CD4-positive, CD25-positive, alpha-beta regulatory T cell (primary cell): ENCODE results near the gene TUBA8. TPM values are rescaled to one million over a fixed set of nuclear protein-coding genes. Genes with fewer than 3 reads are reported as not detected.

Experiments used
- ATAC-seq, 2 donors: fragments of 150-1000 bp; cut with Tn5 transposase; one replicate each; pipeline ENCODE4 v1.10.0; 2021; ENCODE audit warnings: low read depth in 2 of 2, moderate number of reproducible peaks in 2 of 2, moderate library complexity in 1 of 2
- DNase-seq, 3 donors: peaks; one replicate each; pipeline versions ENCODE4 v3.0.0 to v3.0.0-alpha.2; 2012 to 2022; ENCODE audit warnings: mixed read lengths in 1 of 3
- H3K27ac ChIP-seq: one replicate; pipeline ENCODE4 v1.7.0; 2013; ENCODE audit warnings: mild to moderate bottlenecking, low read length; ENCODE audit not compliant: insufficient read depth, poor library complexity, severe bottlenecking
- H3K27me3 ChIP-seq: one replicate; pipeline ENCODE4 v1.7.0; 2013; ENCODE audit warnings: low read length; ENCODE audit not compliant: control insufficient read depth, insufficient read depth
- H3K36me3 ChIP-seq: one replicate; pipeline ENCODE4 v1.7.0; 2013; ENCODE audit warnings: mild to moderate bottlenecking, low read length, moderate library complexity; ENCODE audit not compliant: control insufficient read depth, insufficient read depth
- H3K4me1 ChIP-seq: 2 replicates; pipeline ENCODE4 v1.7.0; 2013; ENCODE audit warnings: mild to moderate bottlenecking, low read length; ENCODE audit not compliant: insufficient read depth, control insufficient read depth, poor library complexity, severe bottlenecking
- H3K4me3 ChIP-seq: one replicate; pipeline ENCODE4 v1.7.0; 2013; ENCODE audit warnings: low read depth, mild to moderate bottlenecking, low read length, moderate library complexity
- H3K9me3 ChIP-seq, 2 experiments: 1 replicate in 1 of 2; 2 replicates in 1 of 2; pipeline ENCODE4 v1.7.0; 2013; ENCODE audit warnings: low read length in 2 of 2, mild to moderate bottlenecking in 1 of 2, moderate library complexity in 1 of 2; ENCODE audit not compliant: control insufficient read depth in 2 of 2
- H3K27ac Mint-ChIP-seq, 3 donors: one replicate each; pipeline ENCODE4 v1.8.0; 2020 to 2022; ENCODE audit warnings: mild to moderate bottlenecking in 3 of 3, mixed read lengths in 3 of 3, moderate library complexity in 2 of 3
- H3K27me3 Mint-ChIP-seq: one replicate; pipeline ENCODE4 v1.8.0; 2022; ENCODE audit warnings: mild to moderate bottlenecking, mixed read lengths
- H3K36me3 Mint-ChIP-seq: one replicate; pipeline ENCODE4 v1.8.0; 2020; ENCODE audit warnings: mixed read lengths
- H3K4me1 Mint-ChIP-seq, 4 donors: one replicate each; pipeline ENCODE4 v1.8.0; 2020 to 2022; ENCODE audit warnings: mixed read lengths in 4 of 4, mild to moderate bottlenecking in 1 of 4
- H3K4me3 Mint-ChIP-seq, 4 donors: one replicate each; pipeline ENCODE4 v1.8.0; 2020 to 2022; ENCODE audit warnings: mild to moderate bottlenecking in 4 of 4, mixed read lengths in 4 of 4, moderate library complexity in 3 of 4
- H3K9me3 Mint-ChIP-seq, 7 donors: one replicate each; pipeline ENCODE4 v1.8.0; 2020 to 2022; ENCODE audit warnings: mixed read lengths in 7 of 7, mild to moderate bottlenecking in 3 of 7, moderate library complexity in 2 of 7
- polyA plus RNA-seq, 4 donors: library from polyadenylated mRNA; unstranded; fragments of 300-500 nt; fragmentation: Illumina TruSeq; gene quantifications; one replicate each; pipeline ENCODE4 v1.2.3, GENCODE V29; 2021
- total RNA-seq: library from RNA; stranded (reverse); gene quantifications from one replicate; pipeline ENCODE4 v1.2.3, GENCODE V29; 2022

The TUBA8 gene
- total and polyA plus RNA-seq, 5 donors from 2014 or later, result 0.15 to 2.3 (median 0.30) TPM

GRCh38 chr22:18088825-18089568 lies 21.6 kb upstream of the TUBA8 start:
- ATAC-seq (no peak), DNase-seq (no peak)
- Histone ChIP-seq H3K27me3 (no peaks in the 10 kb centered on the region), H3K4me3 (no peak overlapping the region), H3K4me1 (peaks cover 8% of the 10 kb centered on the region), H3K36me3 (peaks cover 52% of the 10 kb centered on the region), H3K27ac (no peak overlapping the region), H3K9me3 (no peaks in the 10 kb centered on the region)
- Mint-ChIP-seq H3K27ac (peak overlapping the region in 1 of 3 donors; percentile 52), H3K27me3 (no peaks in the 10 kb centered on the region), H3K4me1 (peaks cover 0 to 22% (median 10%) of the 10 kb centered on the region in 4 donors), H3K9me3 (no peaks in the 10 kb centered on the region), H3K36me3 (peaks cover 29% of the 10 kb centered on the region), H3K4me3 (no peak overlapping the region)

- Mint-ChIP-seq H3K27me3 (no peaks in the 10 kb centered on the region), H3K4me1 (peaks cover 0 to 22% (median 10%) of the 10 kb centered on the region in 4 donors), H3K36me3 (peaks cover 29% of the 10 kb centered on the region), H3K4me3 (peak overlapping the region in 2 of 4 donors; percentile 38 to 69), H3K9me3 (no peaks in the 10 kb centered on the region), H3K27ac (peak overlapping the region in 1 of 3 donors; percentile 85)
- H3K4me1 ChIP-seq, result peaks cover 8% of the 10 kb centered on the region
- H3K27me3 ChIP-seq, result no peaks in the 10 kb centered on the region
- peaks cover 42% of the 10 kb centered on the region for H3K36me3 ChIP-seq
- H3K9me3 ChIP-seq, result no peaks in the 10 kb centered on the region
- no peak overlapping the region for H3K4me3 ChIP-seq
- H3K27ac ChIP-seq, result no peak overlapping the region
- ATAC-seq (no peak), DNase-seq (no peak)
These were observed 20.3 kb upstream of the TUBA8 start for GRCh38 chr22:18090286-18090685.

GRCh38 chr22:18091478-18091877 lies 19.1 kb upstream of the TUBA8 start:
- H3K4me1 ChIP-seq, result peaks cover 8% of the 10 kb centered on the region
- Mint-ChIP-seq H3K36me3 (peaks cover 33% of the 10 kb centered on the region), H3K27ac (peak overlapping the region; percentile 20 to 96 (median 72)), H3K27me3 (no peaks in the 10 kb centered on the region), H3K9me3 (no peaks in the 10 kb centered on the region), H3K4me3 (peak overlapping the region in 2 of 4 donors; percentile 53 to 85), H3K4me1 (peaks cover 0 to 22% (median 8%) of the 10 kb centered on the region in 4 donors)
- H3K36me3 ChIP-seq, result peaks cover 34% of the 10 kb centered on the region
- H3K9me3 ChIP-seq, result no peaks in the 10 kb centered on the region
- no peaks in the 10 kb centered on the region for H3K27me3 ChIP-seq
- DNase-seq (no peak), ATAC-seq (no peak)
- H3K4me3 ChIP-seq, result no peak overlapping the region
- peak overlapping the region; percentile 33 for H3K27ac ChIP-seq

GRCh38 chr22:18091916-18092526 lies 18.6 kb upstream of the TUBA8 start:
- DNase-seq (peak in 1 of 3 donors; percentile 56), ATAC-seq (peak in 1 of 2 donors; percentile 62)
- Histone ChIP-seq H3K4me1 (peaks cover 8% of the 10 kb centered on the region), H3K27me3 (no peaks in the 10 kb centered on the region), H3K36me3 (peaks cover 32% of the 10 kb centered on the region), H3K4me3 (no peak overlapping the region), H3K27ac (peak overlapping the region; percentile 33), H3K9me3 (no peaks in the 10 kb centered on the region)
- Mint-ChIP-seq H3K27me3 (no peaks in the 10 kb centered on the region), H3K4me3 (peak overlapping the region in 3 of 4 donors; percentile 53 to 85 (median 73)), H3K9me3 (no peaks in the 10 kb centered on the region), H3K36me3 (peaks cover 38% of the 10 kb centered on the region), H3K27ac (peak overlapping the region; percentile 20 to 96 (median 72)), H3K4me1 (peaks cover 0 to 22% (median 9%) of the 10 kb centered on the region in 4 donors)

- H3K27ac Mint-ChIP-seq, result no peak overlapping the region
- H3K36me3 ChIP-seq, result peaks cover 15% of the 10 kb centered on the region
These were observed 16.9 kb upstream of the TUBA8 start for GRCh38 chr22:18093661-18094060.

GRCh38 chr22:18095101-18095805 lies 15.4 kb upstream of the TUBA8 start:
- H3K27me3 ChIP-seq, result no peaks in the 10 kb centered on the region
- no peak overlapping the region for H3K4me3 Mint-ChIP-seq
- H3K4me3 ChIP-seq, result no peak overlapping the region
- H3K4me1 ChIP-seq, result peaks cover 8% of the 10 kb centered on the region
- H3K36me3 ChIP-seq, result peaks cover 14% of the 10 kb centered on the region
- no peaks in the 10 kb centered on the region for H3K27me3 Mint-ChIP-seq
- DNase-seq, result no peak
- no peaks in the 10 kb centered on the region for H3K9me3 Mint-ChIP-seq
- no peaks in the 10 kb centered on the region for H3K9me3 ChIP-seq
- ATAC-seq, result no peak
- H3K27ac ChIP-seq, result no peak overlapping the region
- peak overlapping the region in 2 of 3 donors; percentile 15 to 41 for H3K27ac Mint-ChIP-seq
- peaks cover 0 to 18% (median 7%) of the 10 kb centered on the region in 4 donors for H3K4me1 Mint-ChIP-seq
- H3K36me3 Mint-ChIP-seq, result peaks cover 35% of the 10 kb centered on the region

More at GRCh38 chr22:18093661-18094060, 16.9 kb upstream of the TUBA8 start:
- Histone ChIP-seq H3K4me1 (peaks cover 8% of the 10 kb centered on the region), H3K27ac (no peak overlapping the region), H3K27me3 (no peaks in the 10 kb centered on the region), H3K4me3 (no peak overlapping the region), H3K9me3 (no peaks in the 10 kb centered on the region)
- no peaks in the 10 kb centered on the region for H3K9me3 Mint-ChIP-seq
- DNase-seq (no peak), ATAC-seq (no peak)
- peaks cover 36% of the 10 kb centered on the region for H3K36me3 Mint-ChIP-seq
- no peak overlapping the region for H3K4me3 Mint-ChIP-seq
- no peaks in the 10 kb centered on the region for H3K27me3 Mint-ChIP-seq
- H3K4me1 Mint-ChIP-seq, result peaks cover 0 to 22% (median 9%) of the 10 kb centered on the region in 4 donors

- Mint-ChIP-seq H3K36me3 (peaks cover 33% of the 10 kb centered on the region), H3K27me3 (no peaks in the 10 kb centered on the region), H3K27ac (no peak overlapping the region), H3K4me3 (no peak overlapping the region), H3K9me3 (no peaks in the 10 kb centered on the region), H3K4me1 (peaks cover 0 to 8% (median 3%) of the 10 kb centered on the region in 4 donors)
- no peak overlapping the region for H3K27ac ChIP-seq
- ATAC-seq, result no peak
- no peaks in the 10 kb centered on the region for H3K9me3 ChIP-seq
- H3K27me3 ChIP-seq, result no peaks in the 10 kb centered on the region
- H3K4me3 ChIP-seq, result no peak overlapping the region
- peaks cover 4% of the 10 kb centered on the region for H3K4me1 ChIP-seq
- no peak for DNase-seq
- H3K36me3 ChIP-seq, result peaks cover 15% of the 10 kb centered on the region
These were observed 13.8 kb upstream of the TUBA8 start for GRCh38 chr22:18096823-18097222.
